Testis (tissue), 3 donors: ENCODE data around the gene ADI1. TPM values are rescaled to one million over a fixed set of nuclear protein-coding genes. Genes with fewer than 3 reads are reported as not detected.
"Not testable (repeated sequence)": the region's sequence is repeated elsewhere in the genome, so short reads cannot be mapped to it uniquely, and the experiment has no call there.

Experiments used
- DNase-seq: peaks from one replicate; pipeline ENCODE4 v3.0.0-alpha.2; 2019
- H3K27ac ChIP-seq, 2 donors: fragments of 200-600 bp; sonication (generic); one replicate each; pipeline ENCODE4 v1.5.1; 2019
- H3K27me3 ChIP-seq: fragments of 200-600 bp; sonication (generic); one replicate; pipeline ENCODE4 v1.5.1; 2019
- H3K36me3 ChIP-seq: fragments of 200-600 bp; sonication (generic); one replicate; pipeline ENCODE4 v1.5.1; 2017; ENCODE audit warnings: low read depth; ENCODE audit errors: missing control alignments
- H3K4me1 ChIP-seq: fragments of 200-600 bp; sonication (generic); one replicate; pipeline ENCODE4 v1.5.1; 2019
- H3K4me3 ChIP-seq, 2 donors: fragments of 200-600 bp; sonication (generic); one replicate each; pipeline ENCODE4 v1.5.1; 2017 to 2019
- H3K9me3 ChIP-seq: fragments of 200-600 bp; sonication (generic); one replicate; pipeline ENCODE4 v1.5.1; 2017
- POLR2A ChIP-seq: fragments of 450-650 bp; IDR thresholded peaks from one replicate; pipeline ENCODE4 v1.6.1; 2017; ENCODE audit warnings: antibody characterized with exemption, mild to moderate bottlenecking, moderate library complexity
- WGBS, 2 donors: methylation state at CpG; one replicate each; pipeline ENCODE4 v1.1.5; 2018; 5-methylcytosine and 5-hydroxymethylcytosine counted together
- intact Hi-C: fragments of 100-400 bp; cut with DNase I; formaldehyde crosslinking; loops from one replicate; pipeline ENCODE4 v1.15.1; 2023; ENCODE audit warnings: low total_unique reads
- polyA plus RNA-seq: library from polyadenylated mRNA; stranded (reverse); fragments of 350-450 nt; fragmentation: Illumina TruSeq; extraction: RNeasy Lipid Tissue Mini Kit (QIAGEN cat#74804); gene quantifications from one replicate; pipeline ENCODE4 v1.2.3, GENCODE V29; 2014; ENCODE audit warnings: low read depth, low replicate concordance; ENCODE audit not compliant: insufficient read depth
- total RNA-seq, 2 donors: library from RNA; depleted of rRNA; stranded (reverse); fragments of >200 nt; gene quantifications; one replicate each; pipeline ENCODE4 v1.2.3, GENCODE V29; 2016
- TF ChIP-seq, protein P1 (sequence below), 3 experiments: fragments of 450-650 bp in 2 of 3; fragments of 200-600 bp in 1 of 3; sonication (generic) in 1 of 3; IDR thresholded peaks; one replicate each; pipeline ENCODE4 v1.5.1; 2016 to 2019; ENCODE audit warnings: antibody characterized with exemption in 3 of 3, mild to moderate bottlenecking in 2 of 3, moderate library complexity in 1 of 3

The ADI1 gene
- total and polyA plus RNA-seq, 3 donors from 2014 or later: 41.1 to 52.5 (median 41.6) TPM

- H3K36me3 ChIP-seq: no peaks in the 10 kb centered on the region
- no peak for DNase-seq
Observed at GRCh38 chr2:3494984-3495666, 24.2 kb downstream of the ADI1 start.

DNA sequence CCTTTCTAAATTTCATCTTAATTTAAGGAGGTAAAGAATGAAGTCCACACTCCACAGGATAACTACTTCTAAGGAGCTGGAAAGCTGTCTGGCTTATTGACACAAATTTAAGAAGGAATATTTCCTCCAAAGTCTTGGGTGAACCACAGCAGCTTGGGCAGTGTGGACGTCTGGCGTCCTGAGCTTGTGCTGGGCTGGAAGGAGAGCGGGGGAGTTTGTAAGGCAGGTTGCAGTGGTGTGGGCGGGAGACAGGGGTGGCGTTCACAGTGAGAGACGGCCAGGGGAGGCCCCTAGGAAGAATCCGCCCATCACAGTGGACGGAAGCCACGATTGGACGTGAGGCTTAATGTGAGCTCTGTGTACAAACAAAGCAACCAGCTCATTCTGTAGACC lies 25.7 kb downstream of the ADI1 start:
- no peak overlapping the region for H3K4me3 ChIP-seq
- no peaks in the 10 kb centered on the region for H3K36me3 ChIP-seq
- peak; percentile 86 for DNase-seq
- peak overlapping the region in 1 of 2 donors; percentile 45 for H3K27ac ChIP-seq
- H3K4me1 ChIP-seq: peaks cover 9% of the 10 kb centered on the region
- no peaks in the 10 kb centered on the region for H3K27me3 ChIP-seq
- TF ChIP-seq POLR2A: no peak
- H3K9me3 ChIP-seq: no peaks in the 10 kb centered on the region
- WGBS, 2 donors: 27 to 49% methylated on average over 10 of the region's 10 CpGs
- intact Hi-C loops: no loop called here

More at GRCh38 chr2:3494984-3495666, 24.2 kb downstream of the ADI1 start:
- no peak overlapping the region for H3K4me3 ChIP-seq
- H3K4me1 ChIP-seq: peaks cover 9% of the 10 kb centered on the region
- TF ChIP-seq, protein P1, sequence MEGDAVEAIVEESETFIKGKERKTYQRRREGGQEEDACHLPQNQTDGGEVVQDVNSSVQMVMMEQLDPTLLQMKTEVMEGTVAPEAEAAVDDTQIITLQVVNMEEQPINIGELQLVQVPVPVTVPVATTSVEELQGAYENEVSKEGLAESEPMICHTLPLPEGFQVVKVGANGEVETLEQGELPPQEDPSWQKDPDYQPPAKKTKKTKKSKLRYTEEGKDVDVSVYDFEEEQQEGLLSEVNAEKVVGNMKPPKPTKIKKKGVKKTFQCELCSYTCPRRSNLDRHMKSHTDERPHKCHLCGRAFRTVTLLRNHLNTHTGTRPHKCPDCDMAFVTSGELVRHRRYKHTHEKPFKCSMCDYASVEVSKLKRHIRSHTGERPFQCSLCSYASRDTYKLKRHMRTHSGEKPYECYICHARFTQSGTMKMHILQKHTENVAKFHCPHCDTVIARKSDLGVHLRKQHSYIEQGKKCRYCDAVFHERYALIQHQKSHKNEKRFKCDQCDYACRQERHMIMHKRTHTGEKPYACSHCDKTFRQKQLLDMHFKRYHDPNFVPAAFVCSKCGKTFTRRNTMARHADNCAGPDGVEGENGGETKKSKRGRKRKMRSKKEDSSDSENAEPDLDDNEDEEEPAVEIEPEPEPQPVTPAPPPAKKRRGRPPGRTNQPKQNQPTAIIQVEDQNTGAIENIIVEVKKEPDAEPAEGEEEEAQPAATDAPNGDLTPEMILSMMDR (IDR thresholded peaks at IDR 0.05): no peak
- no peak for TF ChIP-seq POLR2A
- intact Hi-C loops: no loop called here
- H3K9me3 ChIP-seq: no peaks in the 10 kb centered on the region
- 90 to 93% methylated on average over 11 to 13 of the region's 13 CpGs for WGBS, 2 donors
- H3K27ac ChIP-seq: no peak overlapping the region
- no peaks in the 10 kb centered on the region for H3K27me3 ChIP-seq

- H3K27ac ChIP-seq: no peak overlapping the region
- WGBS, 2 donors: 77 to 81% methylated on average over 28 to 29 of the region's 29 CpGs
- no peak overlapping the region for H3K4me3 ChIP-seq
- H3K36me3 ChIP-seq: no peaks in the 10 kb centered on the region
- TF ChIP-seq, protein P1 (IDR thresholded peaks at IDR 0.05): no peak
- TF ChIP-seq POLR2A: no peak
- H3K27me3 ChIP-seq: no peaks in the 10 kb centered on the region
- no peaks in the 10 kb centered on the region for H3K9me3 ChIP-seq
- peaks cover 9% of the 10 kb centered on the region for H3K4me1 ChIP-seq
- intact Hi-C loops: no loop called here
- DNase-seq: no peak
Observed at GRCh38 chr2:3492951-3493614, 26.2 kb downstream of the ADI1 start.

GRCh38 chr2:3492475-3492787 lies 26.9 kb downstream of the ADI1 start:
- H3K36me3 ChIP-seq, H3K27ac ChIP-seq, DNase-seq, H3K4me3 ChIP-seq, H3K9me3 ChIP-seq, H3K27me3 ChIP-seq, intact Hi-C loops: not testable (repeated sequence)
- peaks cover 14% of the 10 kb centered on the region for H3K4me1 ChIP-seq
- WGBS, 2 donors: 86 to 90% methylated on average over 11 to 12 of the region's 12 CpGs

- intact Hi-C loops: no loop called here
- Histone ChIP-seq H3K27ac (no peak overlapping the region), H3K4me3 (no peak overlapping the region), H3K4me1 (peaks cover 16% of the 10 kb centered on the region), H3K36me3 (no peaks in the 10 kb centered on the region), H3K27me3 (no peaks in the 10 kb centered on the region), H3K9me3 (no peaks in the 10 kb centered on the region)
- no peak for TF ChIP-seq POLR2A
- TF ChIP-seq, protein P1 (IDR thresholded peaks at IDR 0.05): no peak
- 95 to 96% methylated on average over 15 of the region's 17 CpGs for WGBS, 2 donors
- no peak for DNase-seq
Observed at GRCh38 chr2:3491716-3492474, 27.4 kb downstream of the ADI1 start.
